ENCODE results near the gene PKHD1.

- TF ChIP-seq POLR2AphosphoS5 (IDR thresholded peaks at IDR 0.05; ENCODE audit: low read depth, low read length) (no peak), TAF1 (IDR thresholded peaks at IDR 0.05; ENCODE audit: borderline replicate concordance, insufficient read depth, low read length) (no peak), SIN3A (IDR thresholded peaks at IDR 0.05; ENCODE audit: borderline replicate concordance, insufficient read depth, low read length) (no peak), REST (IDR thresholded peaks at IDR 0.05; ENCODE audit: insufficient read depth in 1 of 2, low read depth in 2 of 2, low read length in 2 of 2) (no peak)
Observed at GRCh38 chr6:52019092-52019491, 68.3 kb downstream of the PKHD1 start.
